GM04503 (cell line): ENCODE data around the gene MBD6.
"Not testable (repeated sequence)": the region's sequence is repeated elsewhere in the genome, so short reads cannot be mapped to it uniquely, and the experiment has no call there.

Experiments
- DNase-seq: peaks from one replicate; pipeline ENCODE4 v3.0.0-alpha.2; 2012; ENCODE audit warnings: low read depth

The MBD6 gene

GRCh38 chr12:57515934-57516541, 6.6 kb upstream of the MBD6 start:
- DNase-seq, result no peak

- no peak for DNase-seq
Measured at GRCh38 chr12:57516617-57517153, 5.9 kb upstream of the MBD6 start.

GRCh38 chr12:57517187-57517586, 5.4 kb upstream of the MBD6 start:
- peak; percentile 31 for DNase-seq

DNA sequence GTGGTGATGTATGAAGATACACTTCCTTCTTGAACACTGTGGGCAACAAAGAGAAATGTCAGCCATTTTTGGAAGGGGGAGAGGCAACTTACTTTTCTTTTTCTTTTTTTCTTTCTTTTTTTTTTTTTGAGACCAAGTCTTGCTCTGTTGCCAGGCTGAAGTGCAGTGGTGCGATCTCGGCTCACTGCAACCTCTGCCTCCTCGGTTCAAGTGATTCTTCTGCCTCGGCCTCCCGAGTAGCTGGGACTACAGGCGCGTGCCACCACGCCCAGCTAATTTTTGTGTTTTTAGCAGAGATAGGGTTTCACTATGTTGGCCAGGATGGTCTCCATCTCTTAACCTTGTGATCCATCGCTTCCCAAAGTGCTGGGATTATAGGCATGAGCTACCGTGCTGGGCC, 4.9 kb upstream of the MBD6 start:
- DNase-seq, result not testable (repeated sequence)

DNA sequence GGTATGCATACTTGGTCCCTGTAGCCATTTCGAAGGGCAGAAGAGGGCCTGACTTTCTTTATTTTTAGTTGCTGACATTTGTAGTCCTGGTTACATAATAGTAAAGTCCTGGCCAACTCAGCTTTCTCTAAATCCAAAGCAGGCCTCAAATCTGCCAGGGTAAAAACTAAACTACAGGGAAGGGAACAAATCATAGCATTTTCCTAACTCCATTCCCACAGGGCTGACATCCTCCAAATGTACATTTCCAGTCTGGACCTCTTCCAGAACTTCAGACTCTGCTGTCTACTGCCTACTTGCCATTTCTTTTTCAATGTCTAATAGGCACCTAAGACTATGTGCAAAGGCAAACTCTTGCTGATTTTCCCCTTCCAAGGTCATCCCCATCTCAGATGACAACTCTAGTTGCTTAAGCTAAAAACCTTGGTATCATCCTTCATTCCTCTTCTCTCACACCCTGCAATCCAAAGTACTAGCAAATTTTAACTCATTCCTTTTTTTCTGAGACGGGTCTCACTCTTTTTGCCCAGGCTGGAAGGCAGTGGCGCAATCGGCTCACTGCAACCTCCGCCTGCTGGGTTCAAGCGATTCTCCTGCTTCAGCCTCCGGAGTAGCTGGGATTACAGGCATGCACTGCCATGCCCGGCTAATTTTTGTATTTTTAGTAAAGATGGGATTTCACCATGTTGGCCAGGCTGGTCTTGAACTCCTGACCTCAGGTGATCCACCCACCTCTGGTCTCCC, 4.3 kb upstream of the MBD6 start:
- DNase-seq, result peak; percentile 13

GRCh38 chr12:57518920-57519795, 3.5 kb upstream of the MBD6 start:
- no peak for DNase-seq

- DNase-seq, result no peak
Measured at GRCh38 chr12:57519796-57520052, 2.9 kb upstream of the MBD6 start.

DNA sequence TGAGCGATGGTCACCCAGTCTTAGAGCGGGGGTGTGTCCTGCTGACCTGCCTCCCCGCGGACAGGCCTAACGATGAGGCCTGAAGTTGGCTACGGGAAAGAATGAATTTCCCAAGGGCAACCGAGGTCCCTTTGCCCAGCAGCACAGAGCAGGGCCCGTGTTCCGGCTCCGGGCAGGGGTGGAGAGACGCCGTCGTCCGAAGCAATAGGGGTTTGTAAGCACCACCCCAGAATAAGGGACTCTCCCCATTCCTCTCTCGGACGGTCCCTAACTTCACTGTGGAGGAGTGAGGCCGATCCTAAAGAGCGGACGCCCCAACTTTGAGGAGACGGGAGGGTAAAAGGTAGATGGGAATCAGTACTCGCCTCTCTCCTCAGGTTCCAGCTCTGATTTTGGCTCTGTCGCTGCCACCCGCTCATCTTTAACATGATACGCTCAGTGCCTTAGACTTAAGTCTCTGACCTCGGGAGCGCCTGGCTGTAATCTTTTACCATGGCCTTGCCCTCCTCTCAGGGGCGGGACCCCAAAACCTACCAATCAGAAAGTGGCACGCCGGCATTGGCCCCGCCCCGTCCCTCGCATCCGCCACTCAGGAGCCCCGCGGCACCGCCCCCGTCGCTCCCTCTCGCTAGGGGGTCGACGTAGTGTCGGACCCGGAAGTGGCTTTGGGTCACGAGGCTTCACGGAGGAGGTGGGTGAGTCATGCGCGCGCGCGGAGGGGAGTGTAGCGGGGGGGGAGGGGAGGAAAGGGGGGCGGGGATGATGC, 2.4 kb upstream of the MBD6 start, which contains the start of gene DDIT3:
TSS of gene DDIT3 (minus strand) at position 462 of the 766 bp plus-strand sequence. CDS start 3,108 bp downstream, outside the sequence.
- DNase-seq, result peak; percentile 84

DNA sequence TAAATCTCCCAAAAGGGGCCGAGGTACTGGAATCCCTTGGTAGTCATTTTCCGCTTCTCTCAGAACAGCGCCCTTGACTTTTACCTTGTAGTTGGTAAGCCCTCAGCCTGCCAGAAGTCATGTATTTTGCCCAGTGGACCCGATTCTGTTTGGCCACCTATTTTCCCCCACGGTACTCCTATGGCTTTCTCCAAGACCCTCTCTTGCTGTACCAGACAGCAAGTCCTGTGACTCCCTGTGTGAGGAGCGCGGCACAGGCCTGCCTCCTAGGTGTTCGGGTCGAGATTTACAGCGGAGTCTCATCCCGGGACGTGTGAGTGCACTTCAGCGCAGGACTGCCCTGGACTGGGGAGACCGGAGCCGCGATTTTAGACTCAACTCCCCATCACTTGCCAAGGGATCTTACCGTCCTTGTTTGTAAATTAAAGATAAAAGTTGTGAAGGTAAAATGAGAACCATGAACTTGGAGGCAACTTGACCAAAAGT, 1.1 kb upstream of the MBD6 start:
- DNase-seq, result no peak

DNA sequence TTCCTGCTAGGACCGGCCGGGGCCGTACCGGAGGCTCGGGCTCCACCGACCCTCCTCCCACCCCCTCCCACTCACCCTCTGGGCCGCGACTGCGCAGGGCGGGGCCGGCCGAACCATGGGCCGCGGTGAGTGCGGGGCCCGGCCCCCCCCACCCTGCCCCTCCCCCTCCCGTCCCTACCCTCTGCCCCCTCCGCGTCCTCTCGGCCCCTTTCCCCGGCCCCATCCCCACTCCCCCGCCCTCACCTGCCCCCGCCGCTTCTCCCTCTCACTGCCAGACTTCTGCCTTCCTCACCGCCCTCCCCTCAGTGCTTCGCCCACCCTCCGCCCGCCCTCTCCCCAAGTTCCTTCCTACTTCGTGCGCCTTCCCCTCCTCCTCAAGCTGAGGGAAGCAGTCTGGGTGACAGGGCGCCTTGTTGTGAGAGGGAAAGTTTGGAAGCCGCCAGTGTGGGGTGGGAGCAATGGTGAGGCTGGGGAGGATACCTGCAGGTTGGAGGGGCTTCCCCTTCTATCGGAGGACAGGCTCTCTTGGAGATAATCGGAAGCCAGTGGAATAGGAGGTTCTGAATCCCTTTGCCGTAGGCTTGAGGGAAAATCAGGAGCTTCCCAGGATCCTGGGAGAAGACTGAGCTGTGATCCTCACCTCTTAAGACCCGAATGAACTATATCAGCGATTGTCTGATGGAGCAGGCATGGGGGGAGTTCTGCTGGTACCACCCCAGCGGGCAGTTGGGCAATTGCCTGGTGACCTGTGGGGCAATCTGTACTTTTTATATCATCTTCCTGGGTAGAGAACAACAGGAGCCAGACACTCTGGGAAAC, 472 bp downstream of the MBD6 start:
- no peak for DNase-seq

- no peak for DNase-seq
Measured at GRCh38 chr12:57523706-57524614, 1.3 kb downstream of the MBD6 start.

GRCh38 chr12:57524814-57525614, 2.4 kb downstream of the MBD6 start:
- no peak for DNase-seq

DNA sequence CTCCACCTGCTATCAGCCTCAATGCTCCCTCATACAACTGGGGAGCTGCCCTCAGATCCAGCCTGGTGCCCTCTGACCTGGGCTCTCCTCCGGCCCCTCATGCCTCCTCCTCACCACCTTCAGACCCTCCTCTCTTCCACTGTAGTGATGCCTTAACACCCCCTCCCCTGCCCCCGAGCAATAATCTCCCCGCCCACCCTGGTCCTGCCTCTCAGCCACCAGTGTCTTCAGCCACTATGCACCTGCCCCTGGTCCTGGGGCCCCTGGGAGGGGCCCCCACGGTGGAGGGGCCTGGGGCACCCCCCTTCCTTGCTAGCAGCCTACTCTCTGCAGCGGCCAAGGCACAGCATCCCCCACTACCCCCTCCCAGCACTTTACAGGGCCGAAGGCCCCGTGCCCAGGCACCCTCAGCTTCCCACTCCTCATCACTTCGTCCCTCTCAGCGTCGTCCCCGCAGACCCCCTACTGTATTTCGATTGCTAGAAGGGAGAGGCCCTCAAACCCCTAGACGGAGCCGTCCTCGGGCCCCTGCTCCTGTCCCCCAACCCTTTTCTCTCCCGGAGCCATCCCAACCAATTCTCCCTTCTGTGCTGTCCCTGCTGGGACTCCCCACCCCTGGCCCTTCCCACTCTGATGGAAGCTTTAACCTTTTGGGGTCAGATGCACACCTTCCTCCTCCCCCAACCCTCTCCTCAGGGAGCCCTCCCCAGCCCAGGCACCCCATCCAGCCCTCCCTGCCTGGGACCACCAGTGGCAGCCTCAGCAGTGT, 3.2 kb downstream of the MBD6 start:
- no peak for DNase-seq

- DNase-seq, result no peak
Measured at GRCh38 chr12:57526477-57527126, 4.0 kb downstream of the MBD6 start.

DNA sequence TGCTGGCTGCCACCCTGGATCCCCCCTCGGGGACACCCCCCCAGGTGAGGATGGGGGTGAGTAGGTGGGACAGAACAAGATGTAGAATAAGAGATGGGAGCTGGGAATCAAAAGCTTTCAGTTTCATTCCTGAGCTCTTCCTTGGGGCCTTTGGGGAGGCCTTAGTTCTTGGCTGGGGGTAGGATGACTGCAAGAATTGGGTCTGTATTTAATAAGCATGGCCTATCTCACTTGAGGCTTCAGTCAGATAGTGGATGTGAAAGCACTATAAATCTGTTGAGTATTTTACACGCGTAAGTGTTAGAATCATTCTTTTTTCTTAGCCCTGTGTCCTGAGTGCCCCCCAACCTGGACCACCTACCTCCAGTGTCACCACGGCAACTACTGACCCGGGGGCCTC, 4.6 kb downstream of the MBD6 start:
- DNase-seq, result no peak

GRCh38 chr12:57528176-57528575, 5.6 kb downstream of the MBD6 start:
- DNase-seq, result no peak

DNA sequence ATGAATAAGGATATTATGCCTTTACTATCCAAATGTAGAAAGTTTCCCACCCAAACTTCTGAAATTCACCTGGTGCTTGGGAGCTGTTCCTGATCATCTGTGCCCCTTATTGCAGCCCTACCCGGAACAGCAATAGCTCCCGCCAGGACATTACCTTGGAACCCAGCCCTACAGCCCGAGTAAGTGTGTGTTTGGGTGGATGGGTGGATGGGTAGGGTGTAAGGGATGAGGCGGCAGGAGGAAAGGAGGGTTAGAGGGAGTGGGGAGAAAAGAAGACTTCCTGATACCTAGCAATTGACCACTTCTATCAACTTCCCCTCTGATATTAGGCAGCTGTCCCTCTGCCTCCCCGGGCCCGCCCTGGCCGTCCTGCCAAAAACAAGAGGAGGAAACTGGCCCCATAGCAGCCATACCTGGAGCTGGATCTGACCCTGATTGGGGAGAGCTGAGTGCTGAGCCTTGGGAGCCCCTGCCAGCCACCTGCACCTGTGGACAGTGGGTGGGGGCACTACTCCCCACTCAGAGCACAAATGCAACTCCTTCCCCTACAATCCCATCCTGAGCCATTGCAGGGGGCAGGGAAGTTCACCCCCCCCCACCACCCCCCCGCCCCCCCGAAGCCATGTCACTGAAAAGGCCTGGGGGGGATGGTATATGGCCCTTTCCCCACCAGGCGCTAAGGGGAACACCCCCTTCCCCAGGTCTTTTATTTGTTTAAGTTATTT, 6.4 kb downstream of the MBD6 start:
- DNase-seq, result no peak
